Measurements from ENCODE around the gene GSTO2.

GSTO2 gene

DNA sequence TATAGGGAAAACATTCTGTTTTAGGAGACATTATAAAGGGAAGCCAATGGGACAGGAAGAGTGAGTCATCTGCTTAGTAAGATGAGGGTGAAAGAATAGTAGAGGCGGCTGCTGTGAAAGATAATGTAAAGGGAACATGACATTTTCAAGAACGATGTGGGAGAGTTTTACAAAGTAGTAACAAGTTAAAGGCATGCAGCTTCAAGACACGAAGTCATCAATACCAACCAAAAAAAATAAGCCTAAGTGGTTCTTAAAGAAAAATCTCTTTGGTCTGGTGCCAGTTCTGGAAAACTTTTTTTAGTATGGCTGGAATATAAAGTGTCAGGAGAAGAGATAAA is 8.2 kb upstream of the GSTO2 start:
- peak overlapping the region; percentile 81 for H3K4me3 Mint-ChIP-seq
- H3K27me3 Mint-ChIP-seq: no peaks in the 10 kb centered on the region
- peaks cover 43% of the 10 kb centered on the region for H3K36me3 Mint-ChIP-seq
- H3K27ac Mint-ChIP-seq: peak overlapping the region; percentile 97
- no peaks in the 10 kb centered on the region for H3K9me3 Mint-ChIP-seq
- peaks cover 81% of the 10 kb centered on the region for H3K4me1 Mint-ChIP-seq

DNA sequence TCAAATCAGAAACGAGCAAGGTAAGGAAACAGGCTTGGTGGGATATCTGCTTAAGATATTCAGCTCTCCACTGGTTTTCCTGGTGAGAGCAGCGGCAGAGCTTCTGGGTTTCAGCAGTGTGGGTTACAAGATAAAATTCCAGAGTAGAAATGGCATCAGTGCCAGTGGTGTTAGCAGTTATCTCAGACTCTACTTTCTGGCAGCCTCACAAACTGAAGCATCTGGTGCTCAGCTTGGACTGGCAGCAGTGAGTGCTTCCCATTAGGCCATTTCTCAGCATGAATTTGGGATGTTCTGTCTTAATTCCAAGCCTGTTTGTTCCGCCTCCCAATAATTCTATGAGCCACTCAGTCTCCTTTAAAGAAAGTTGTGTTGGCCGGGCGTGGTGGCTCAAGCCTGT is 6.9 kb upstream of the GSTO2 start:
- Mint-ChIP-seq H3K9me3 (no peaks in the 10 kb centered on the region), H3K27me3 (no peaks in the 10 kb centered on the region), H3K36me3 (peaks cover 50% of the 10 kb centered on the region), H3K4me1 (peaks cover 79% of the 10 kb centered on the region), H3K27ac (peak overlapping the region; percentile 97), H3K4me3 (peak overlapping the region; percentile 81)

DNA sequence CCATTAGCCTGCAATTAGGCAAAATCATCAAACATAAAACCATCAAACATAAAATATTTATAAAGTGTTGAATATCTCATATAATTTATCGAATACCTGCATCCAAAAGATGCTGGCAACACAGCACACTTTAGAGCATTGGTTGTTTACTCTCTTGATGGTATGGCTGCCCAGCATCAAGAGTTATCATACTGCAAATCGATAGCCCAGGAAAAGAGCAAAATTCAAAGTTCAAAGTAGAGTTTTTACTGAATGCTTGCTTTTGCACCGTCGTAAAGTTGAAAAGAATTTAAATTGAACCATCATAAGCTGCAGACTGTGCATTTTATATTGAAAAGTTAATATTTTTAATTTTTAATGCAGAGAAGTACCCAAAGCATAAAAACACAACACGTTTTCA is 4.2 kb upstream of the GSTO2 start:
- H3K27me3 Mint-ChIP-seq: no peaks in the 10 kb centered on the region

DNA sequence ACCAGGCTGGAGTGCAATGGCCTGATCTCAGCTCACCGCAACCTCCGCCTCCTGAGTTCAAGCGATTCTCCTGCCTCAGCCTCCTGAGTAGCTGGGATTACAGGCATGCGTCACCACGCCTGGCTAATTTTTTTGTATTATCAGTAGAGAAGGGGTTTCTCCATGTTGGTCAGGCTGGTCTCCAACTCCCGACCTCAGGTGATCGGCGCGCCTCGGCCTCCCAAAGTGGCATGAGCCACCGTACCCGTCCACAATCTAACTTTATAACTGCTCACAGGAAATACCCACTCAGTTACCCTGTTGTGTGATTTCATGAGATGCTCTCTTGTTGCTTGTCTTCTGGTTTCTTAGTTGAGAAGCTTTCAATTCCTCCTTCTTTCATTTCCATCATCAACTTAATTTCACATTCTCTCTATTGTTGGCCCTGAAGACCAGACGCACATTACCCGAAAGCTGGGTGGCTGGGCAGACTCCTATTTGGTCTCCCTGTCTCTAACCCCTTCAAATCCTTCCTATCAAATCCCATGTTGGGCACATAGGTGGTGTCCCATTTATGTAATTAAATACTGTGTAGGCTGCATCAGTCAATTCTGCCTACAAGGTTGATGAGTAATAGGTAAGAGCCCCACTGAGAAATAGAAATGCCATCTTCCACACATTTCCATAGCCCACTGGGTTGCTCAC is 1.1 kb upstream of the GSTO2 start:
- Mint-ChIP-seq H3K4me3 (peak overlapping the region; percentile 92), H3K27me3 (no peaks in the 10 kb centered on the region), H3K4me1 (peaks cover 45% of the 10 kb centered on the region), H3K9me3 (no peaks in the 10 kb centered on the region), H3K27ac (peak overlapping the region; percentile 98), H3K36me3 (peaks cover 28% of the 10 kb centered on the region)

More for the DNA sequence above, 4.2 kb upstream of the GSTO2 start:
- Mint-ChIP-seq H3K4me1 (peaks cover 66% of the 10 kb centered on the region), H3K9me3 (no peaks in the 10 kb centered on the region), H3K4me3 (no peak overlapping the region), H3K27ac (peak overlapping the region; percentile 38), H3K36me3 (peaks cover 42% of the 10 kb centered on the region)

DNA sequence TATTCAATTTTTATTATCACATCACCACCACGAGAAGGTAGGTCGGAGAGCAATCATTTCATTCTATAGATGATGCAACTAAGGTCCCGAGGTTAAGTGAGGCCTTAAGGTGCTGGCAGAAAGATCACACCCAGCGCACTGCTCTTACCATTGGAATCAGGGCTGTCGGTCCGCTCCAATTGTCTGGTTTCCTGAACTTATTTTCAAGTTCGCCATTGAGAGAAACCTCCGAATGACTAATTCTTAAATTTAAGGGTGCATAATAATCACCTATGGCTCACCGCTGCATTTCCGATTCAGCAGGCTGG is 625 bp upstream of the GSTO2 start:
- peaks cover 45% of the 10 kb centered on the region for H3K4me1 Mint-ChIP-seq
- no peaks in the 10 kb centered on the region for H3K27me3 Mint-ChIP-seq
- peaks cover 28% of the 10 kb centered on the region for H3K36me3 Mint-ChIP-seq
- H3K27ac Mint-ChIP-seq: peak overlapping the region; percentile 98
- H3K4me3 Mint-ChIP-seq: peak overlapping the region; percentile 92
- no peaks in the 10 kb centered on the region for H3K9me3 Mint-ChIP-seq

DNA sequence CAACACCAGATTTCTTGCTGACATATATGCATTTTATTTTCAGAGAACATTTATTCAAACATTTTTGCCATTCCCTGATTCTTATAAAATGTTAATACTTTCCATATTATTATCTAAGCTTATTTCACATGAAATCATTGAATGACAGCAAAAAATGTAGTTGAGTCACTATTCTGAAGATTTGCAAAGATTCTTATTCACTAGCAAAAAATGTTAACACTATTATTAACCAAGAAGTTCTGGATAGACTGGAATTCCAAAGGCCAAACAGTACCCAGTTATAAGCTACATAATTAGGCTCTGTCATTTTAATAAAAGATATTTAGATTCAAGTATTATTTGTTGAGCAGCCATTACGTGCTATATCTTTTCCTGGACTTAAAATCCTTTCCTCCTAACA is 4.3 kb downstream of the GSTO2 start:
- Mint-ChIP-seq H3K4me1 (peaks cover 8% of the 10 kb centered on the region), H3K9me3 (no peaks in the 10 kb centered on the region), H3K27ac (no peak overlapping the region), H3K4me3 (no peak overlapping the region), H3K36me3 (no peaks in the 10 kb centered on the region), H3K27me3 (no peaks in the 10 kb centered on the region)

DNA sequence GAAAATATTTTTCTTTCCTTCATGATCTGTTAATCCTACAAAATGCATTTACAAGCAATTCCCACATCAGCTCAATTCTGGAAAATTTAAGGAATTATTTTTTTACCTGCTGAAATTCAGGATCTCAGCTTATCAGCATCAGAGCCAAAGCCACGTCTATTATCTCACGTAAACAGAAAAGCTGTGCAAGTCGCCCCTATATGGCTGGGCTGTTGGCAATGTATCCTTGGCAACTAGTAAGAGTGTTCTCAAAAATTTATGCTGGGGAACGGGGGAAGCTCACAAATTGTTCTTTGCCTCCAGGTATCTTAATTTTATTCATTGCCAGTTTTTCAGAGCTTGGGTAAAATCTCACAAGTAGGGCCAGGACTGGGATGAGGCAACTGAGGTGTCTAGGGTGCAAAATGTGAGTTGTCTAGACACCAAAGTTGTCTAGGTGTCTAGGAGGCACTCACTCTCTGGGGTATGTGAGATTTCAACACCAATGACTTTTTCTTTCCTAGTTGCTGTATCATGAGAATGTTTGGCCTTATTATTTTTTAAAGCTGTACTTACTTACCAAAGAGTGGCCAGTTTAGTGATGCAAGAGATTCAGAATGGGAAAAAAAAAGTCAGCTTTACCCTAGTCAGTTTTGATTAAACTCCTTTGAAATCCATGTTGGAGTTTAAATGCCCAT is 5.1 kb downstream of the GSTO2 start:
- Mint-ChIP-seq H3K9me3 (no peaks in the 10 kb centered on the region), H3K27me3 (no peaks in the 10 kb centered on the region), H3K4me3 (no peak overlapping the region), H3K27ac (no peak overlapping the region), H3K4me1 (peaks cover 8% of the 10 kb centered on the region), H3K36me3 (no peaks in the 10 kb centered on the region)

DNA sequence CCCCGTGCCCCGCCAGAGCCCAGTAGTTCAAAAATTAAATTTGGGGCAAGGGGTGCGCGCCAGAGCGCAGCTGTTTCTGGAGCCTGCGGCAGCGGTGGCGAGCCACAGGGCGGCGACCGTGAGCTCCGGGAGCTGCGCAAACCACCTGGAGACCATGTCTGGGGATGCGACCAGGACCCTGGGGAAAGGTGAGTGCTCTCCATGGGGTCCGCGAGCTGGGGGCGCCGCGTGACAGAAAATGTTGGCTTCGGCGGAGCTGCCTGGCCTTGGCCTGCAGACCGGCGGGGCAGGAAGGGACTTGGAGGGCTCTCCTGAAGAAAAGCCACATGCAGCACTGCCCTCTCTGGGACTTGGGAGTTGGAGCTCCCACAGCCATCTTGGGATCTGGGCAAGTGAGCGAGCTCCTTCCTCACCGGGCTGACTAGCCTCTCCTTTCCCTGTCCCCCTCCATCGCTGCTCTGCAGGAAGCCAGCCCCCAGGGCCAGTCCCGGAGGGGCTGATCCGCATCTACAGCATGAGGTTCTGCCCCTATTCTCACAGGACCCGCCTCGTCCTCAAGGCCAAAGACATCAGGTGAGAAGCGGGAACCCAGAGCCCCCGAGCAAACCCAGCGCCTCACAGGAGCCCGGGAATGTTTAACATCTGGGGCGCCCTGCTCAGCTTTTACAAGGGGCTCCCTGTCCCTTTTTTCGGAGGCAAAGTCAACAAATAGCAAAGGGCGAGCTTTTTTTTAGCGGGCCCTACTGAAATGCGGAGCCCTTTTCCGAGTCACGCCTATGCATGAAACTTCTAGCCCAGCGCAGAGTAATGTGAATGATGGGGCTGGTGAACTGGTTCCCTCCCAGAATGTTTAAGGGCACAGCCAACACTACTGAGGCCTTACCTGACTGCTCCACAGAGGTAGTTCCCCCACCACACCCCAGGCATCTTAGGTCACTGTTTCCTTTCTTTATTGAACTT is 6.1 kb downstream of the GSTO2 start:
- no peaks in the 10 kb centered on the region for H3K36me3 Mint-ChIP-seq
- H3K27me3 Mint-ChIP-seq: no peaks in the 10 kb centered on the region
- peak overlapping the region; percentile 33 for H3K4me3 Mint-ChIP-seq
- H3K9me3 Mint-ChIP-seq: no peaks in the 10 kb centered on the region
- no peak overlapping the region for H3K27ac Mint-ChIP-seq
- H3K4me1 Mint-ChIP-seq: peaks cover 4% of the 10 kb centered on the region

DNA sequence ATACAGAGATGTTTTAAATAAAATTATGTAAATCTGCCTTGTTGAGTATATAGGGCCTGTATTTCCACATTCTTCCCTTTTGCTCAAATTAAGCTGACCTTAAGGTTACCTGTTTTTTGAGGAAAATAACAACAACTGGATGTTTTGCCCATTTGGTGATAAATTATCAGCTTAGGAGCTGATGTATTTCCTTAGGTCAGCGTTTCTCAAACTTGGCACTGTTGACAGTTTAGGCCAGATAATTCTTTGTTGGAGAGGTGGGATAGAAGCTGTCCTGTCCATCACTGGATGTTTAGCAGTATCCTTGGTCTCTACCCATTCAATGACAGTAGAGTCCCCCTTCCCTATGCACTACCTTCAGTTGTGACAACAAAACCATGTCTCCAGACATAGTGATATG is 7.2 kb downstream of the GSTO2 start:
- Mint-ChIP-seq H3K9me3 (no peaks in the 10 kb centered on the region), H3K4me1 (peaks cover 4% of the 10 kb centered on the region), H3K27ac (no peak overlapping the region), H3K4me3 (no peak overlapping the region), H3K27me3 (no peaks in the 10 kb centered on the region), H3K36me3 (no peaks in the 10 kb centered on the region)

DNA sequence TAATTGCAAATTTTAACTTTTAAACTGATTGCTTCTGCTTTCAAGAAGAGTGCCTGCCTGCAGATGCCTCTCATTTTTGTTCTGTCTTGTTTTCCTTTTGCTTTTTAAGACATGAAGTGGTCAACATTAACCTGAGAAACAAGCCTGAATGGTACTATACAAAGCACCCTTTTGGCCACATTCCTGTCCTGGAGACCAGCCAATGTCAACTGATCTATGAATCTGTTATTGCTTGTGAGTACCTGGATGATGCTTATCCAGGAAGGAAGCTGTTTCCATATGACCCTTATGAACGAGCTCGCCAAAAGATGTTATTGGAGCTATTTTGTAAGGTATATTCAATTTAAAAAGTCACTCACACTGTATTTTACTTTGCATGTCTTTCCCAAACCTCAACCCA is 8.8 kb downstream of the GSTO2 start:
- H3K4me3 Mint-ChIP-seq: no peak overlapping the region
- no peaks in the 10 kb centered on the region for H3K9me3 Mint-ChIP-seq
- no peaks in the 10 kb centered on the region for H3K27me3 Mint-ChIP-seq
- no peaks in the 10 kb centered on the region for H3K36me3 Mint-ChIP-seq
- peaks cover 4% of the 10 kb centered on the region for H3K4me1 Mint-ChIP-seq
- no peak overlapping the region for H3K27ac Mint-ChIP-seq

DNA sequence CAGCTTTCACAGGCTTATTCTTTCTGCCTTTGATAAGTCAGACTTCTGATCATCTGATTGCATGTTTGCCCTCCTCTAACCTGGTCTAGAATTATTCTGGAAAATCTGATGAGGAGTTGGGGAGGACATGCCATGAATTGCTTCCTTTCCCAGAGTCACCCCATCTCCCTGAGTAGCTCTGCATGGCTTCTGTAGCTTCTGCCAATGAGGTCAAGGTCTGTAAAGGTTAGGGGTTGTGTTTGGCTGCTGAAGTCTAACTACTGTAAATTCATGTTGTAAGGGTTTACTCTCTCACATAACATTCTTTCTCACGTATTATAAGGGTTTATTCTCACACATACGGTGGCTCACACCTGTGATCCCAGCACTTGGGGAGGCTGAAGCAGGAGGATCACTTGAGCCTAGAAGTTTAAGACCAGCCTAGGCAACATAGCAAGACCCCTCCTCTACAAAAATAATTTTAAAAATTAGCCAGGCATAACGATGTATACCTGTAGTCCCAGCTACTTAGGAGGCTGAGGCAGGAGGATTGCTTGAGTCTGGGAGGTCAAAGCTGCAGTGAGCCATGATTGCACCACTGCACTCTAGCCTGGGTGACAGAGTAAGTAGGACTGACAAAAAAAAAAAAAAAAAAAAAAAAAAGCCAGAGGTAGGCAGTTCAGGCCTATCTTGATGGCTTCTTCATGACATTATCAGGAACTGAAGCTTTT is 10.7 kb downstream of the GSTO2 start:
- Mint-ChIP-seq H3K27ac (no peak overlapping the region), H3K27me3 (no peaks in the 10 kb centered on the region), H3K4me1 (peaks cover 2% of the 10 kb centered on the region), H3K9me3 (no peaks in the 10 kb centered on the region), H3K4me3 (no peak overlapping the region), H3K36me3 (no peaks in the 10 kb centered on the region)

DNA sequence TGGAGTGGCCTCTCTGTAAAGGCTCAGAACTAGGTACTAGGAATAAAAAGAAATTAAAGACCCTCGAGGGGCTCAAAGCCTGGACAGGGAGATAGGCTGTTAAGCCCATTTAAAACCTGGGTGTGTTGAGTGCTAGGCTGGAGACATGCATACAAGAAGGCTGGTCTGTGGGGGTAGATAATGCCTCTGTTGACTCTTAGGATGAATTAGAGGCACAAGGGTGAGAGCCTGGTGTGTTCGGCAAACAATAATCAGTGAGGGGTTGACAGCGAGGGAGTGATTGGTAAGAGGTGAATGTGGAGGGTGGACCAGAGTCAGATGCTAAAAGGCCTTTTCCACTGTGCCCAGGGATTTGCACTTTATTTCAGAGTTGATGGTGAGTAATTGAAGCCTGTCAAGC is 12.7 kb downstream of the GSTO2 start:
- H3K9me3 Mint-ChIP-seq: no peaks in the 10 kb centered on the region
- no peak overlapping the region for H3K27ac Mint-ChIP-seq
- no peak overlapping the region for H3K4me3 Mint-ChIP-seq
- H3K4me1 Mint-ChIP-seq: no peaks in the 10 kb centered on the region
- no peaks in the 10 kb centered on the region for H3K36me3 Mint-ChIP-seq
- H3K27me3 Mint-ChIP-seq: no peaks in the 10 kb centered on the region

DNA sequence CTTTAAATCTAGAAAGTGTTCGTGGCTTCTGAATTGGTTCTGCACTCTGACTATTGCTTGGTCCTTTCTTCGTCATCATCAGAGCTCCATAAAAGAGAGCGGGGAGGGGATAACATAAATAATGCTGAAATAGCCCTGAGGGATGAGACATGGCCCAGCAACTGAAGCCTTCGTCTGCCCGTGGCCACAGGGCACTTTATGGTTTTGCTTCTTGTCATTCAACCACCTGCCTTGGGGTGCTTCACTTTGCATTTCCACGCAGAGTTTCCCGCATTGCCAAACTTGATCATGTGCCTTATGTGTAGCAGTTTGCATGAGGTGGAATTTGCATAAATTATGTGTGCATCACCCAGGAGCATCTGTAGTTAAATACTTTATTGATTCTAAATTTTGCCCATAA is 15.9 kb downstream of the GSTO2 start:
- Mint-ChIP-seq H3K9me3 (no peaks in the 10 kb centered on the region), H3K4me1 (no peaks in the 10 kb centered on the region), H3K27ac (no peak overlapping the region), H3K36me3 (no peaks in the 10 kb centered on the region), H3K27me3 (peaks cover 3% of the 10 kb centered on the region), H3K4me3 (no peak overlapping the region)

DNA sequence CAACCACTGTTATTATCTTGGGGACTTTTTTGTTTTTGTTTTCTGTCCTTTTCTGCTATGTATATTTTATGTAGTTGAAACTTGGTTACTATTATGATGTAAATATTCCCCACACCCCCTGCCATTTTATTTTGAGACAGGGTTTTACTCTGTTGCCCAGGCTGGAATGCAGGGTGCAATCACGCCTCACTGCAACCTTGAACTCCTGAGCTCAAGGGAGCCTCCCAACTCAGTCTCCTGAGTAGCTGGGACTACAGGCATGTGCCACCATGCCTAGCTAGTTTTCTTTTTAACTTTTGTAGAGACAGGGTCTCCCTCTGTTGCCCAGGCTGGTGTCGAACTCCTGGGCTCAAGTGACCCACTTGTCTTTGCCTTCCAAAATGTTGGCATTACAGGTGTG is 18.0 kb downstream of the GSTO2 start:
- Mint-ChIP-seq H3K27ac (no peak overlapping the region), H3K4me3 (no peak overlapping the region), H3K4me1 (peaks cover 8% of the 10 kb centered on the region), H3K27me3 (peaks cover 8% of the 10 kb centered on the region), H3K9me3 (no peaks in the 10 kb centered on the region), H3K36me3 (no peaks in the 10 kb centered on the region)

DNA sequence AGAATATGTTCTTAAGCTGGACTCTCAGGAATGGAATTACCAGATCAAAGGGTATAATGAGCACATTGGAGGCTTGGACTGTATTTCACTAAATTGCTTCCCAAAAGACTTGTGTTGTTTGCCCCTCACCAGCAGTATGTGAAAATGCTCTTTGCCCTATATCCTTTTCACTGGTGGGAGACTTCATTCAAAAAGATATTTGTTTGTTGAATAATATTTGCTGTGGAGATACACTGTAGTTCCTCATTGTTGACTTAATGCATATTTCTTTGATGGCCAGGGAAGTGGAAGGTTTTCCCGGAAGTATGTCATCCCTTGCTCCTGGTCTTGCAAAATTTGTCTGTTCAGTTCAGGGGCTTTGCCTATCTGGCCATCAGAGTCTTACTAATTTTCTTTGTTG is 19.4 kb downstream of the GSTO2 start:
- Mint-ChIP-seq H3K27ac (no peak overlapping the region), H3K9me3 (no peaks in the 10 kb centered on the region), H3K36me3 (no peaks in the 10 kb centered on the region), H3K4me1 (peaks cover 12% of the 10 kb centered on the region), H3K27me3 (peaks cover 8% of the 10 kb centered on the region), H3K4me3 (no peak overlapping the region)
